SU-DHL-6 (cell line): Measurements from ENCODE around the gene PPP2R5C.

Experiments
- H2AFZ ChIP-seq: fragments of 200-600 bp; sonication (generic); 2 replicates; pipeline ENCODE4 v1.6.1; 2014; ENCODE audit warnings: low read depth, mild to moderate bottlenecking, moderate library complexity, mixed read lengths, antibody characterized with exemption, low read length; ENCODE audit not compliant: severe bottlenecking
- H3F3A ChIP-seq: fragments of 200-600 bp; shearing (Covaris generic); 2 replicates; pipeline ENCODE4 v1.6.0; 2016; ENCODE audit warnings: antibody characterized with exemption, mild to moderate bottlenecking; ENCODE audit not compliant: insufficient read depth
- H3K27ac ChIP-seq: fragments of 200-600 bp; sonication (generic); 2 replicates; pipeline ENCODE4 v1.5.1; 2016; ENCODE audit warnings: low read depth, mild to moderate bottlenecking, low read length, moderate library complexity, mixed read lengths
- H3K27me3 ChIP-seq: fragments of 200-600 bp; sonication (generic), shearing (Covaris generic); 2 replicates; pipeline ENCODE4 v1.6.0; 2014; ENCODE audit warnings: mild to moderate bottlenecking, low read length
- H3K36me3 ChIP-seq: fragments of 200-600 bp; sonication (generic); 2 replicates; pipeline ENCODE4 v1.6.1; 2014; ENCODE audit warnings: mild to moderate bottlenecking, low read length, mixed read lengths
- H3K4me2 ChIP-seq: fragments of 300-600, 200-600 bp; shearing (Covaris generic), sonication (generic); 2 replicates; pipeline ENCODE4 v1.6.0; 2014; ENCODE audit warnings: low read length, low read depth, mild to moderate bottlenecking; ENCODE audit not compliant: poor library complexity, severe bottlenecking
- H3K4me3 ChIP-seq: fragments of 200-600 bp; sonication (generic); 2 replicates; pipeline ENCODE4 v1.5.1; 2014; ENCODE audit warnings: antibody characterized with exemption, low read length, mild to moderate bottlenecking, mixed read lengths; ENCODE audit not compliant: insufficient read depth, poor library complexity, severe bottlenecking
- H3K79me2 ChIP-seq: fragments of 200-600 bp; sonication (generic); 2 replicates; pipeline ENCODE4 v1.6.1; 2014; ENCODE audit warnings: mild to moderate bottlenecking, low read length, moderate library complexity; ENCODE audit not compliant: insufficient read depth
- H3K9ac ChIP-seq: fragments of 200-600 bp; sonication (generic); 2 replicates; pipeline ENCODE4 v1.7.0; 2014; ENCODE audit warnings: mild to moderate bottlenecking, low read length
- H3K9me2 ChIP-seq: fragments of 200-600 bp; sonication (generic); replicated peaks from 2 replicates; pipeline ENCODE4 v1.6.1; 2014; ENCODE audit warnings: low read length; ENCODE audit not compliant: insufficient read depth
- H3K9me3 ChIP-seq: fragments of 200-600 bp; sonication (generic); 2 replicates; pipeline ENCODE4 v1.6.1; 2014; ENCODE audit warnings: low read length, mixed read lengths; ENCODE audit not compliant: insufficient read depth
- H4K20me1 ChIP-seq: fragments of 200-600 bp; sonication (generic); 2 replicates; pipeline ENCODE4 v1.6.1; 2014; ENCODE audit warnings: low read depth, mild to moderate bottlenecking, antibody characterized with exemption, low read length, moderate library complexity, mixed read lengths
- EZH2phosphoT487 ChIP-seq: fragments of 200-600 bp; sonication (generic), shearing (Covaris generic); conservative IDR thresholded peaks from 2 replicates; pipeline ENCODE4 v1.6.1; 2018; ENCODE audit warnings: mild to moderate bottlenecking, antibody characterized with exemption, low read length, moderate library complexity, mixed read lengths
- TF ChIP-seq, protein P1 (sequence below): fragments of 200-600 bp; sonication (generic); IDR thresholded peaks from one replicate; pipeline ENCODE4 v1.5.1; 2017; ENCODE audit warnings: antibody characterized with exemption, mild to moderate bottlenecking, low read length, moderate library complexity; ENCODE audit not compliant: insufficient read depth, poor library complexity, severe bottlenecking

Gene PPP2R5C

DNA sequence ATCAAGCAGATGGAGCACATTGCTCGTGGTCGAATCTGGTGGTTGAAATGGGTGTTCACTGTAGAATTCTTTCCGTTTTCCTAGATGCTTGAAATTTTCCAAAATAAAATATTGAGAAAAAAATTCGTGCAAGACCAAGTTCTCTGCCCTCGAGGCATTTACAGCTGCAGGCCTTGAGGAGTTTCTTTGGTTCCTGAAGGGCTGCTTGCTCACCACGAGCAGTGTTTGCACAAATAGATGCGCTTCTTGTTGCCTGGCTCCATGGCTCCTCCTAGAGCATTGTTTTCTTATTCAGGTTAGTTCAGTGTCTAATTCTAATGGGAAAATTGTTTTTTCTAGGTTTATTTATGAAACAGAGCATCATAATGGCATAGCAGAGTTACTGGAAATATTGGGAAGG is 128.4 kb downstream of the PPP2R5C start:
- no peaks in the 10 kb centered on the region for H3K9me2 ChIP-seq
- H2AFZ ChIP-seq = no peak overlapping the region
- H3K4me2 ChIP-seq = no peak overlapping the region
- H3K27me3 ChIP-seq = no peaks in the 10 kb centered on the region
- no peaks in the 10 kb centered on the region for H4K20me1 ChIP-seq
- H3K27ac ChIP-seq = no peak overlapping the region
- H3K9ac ChIP-seq = no peak overlapping the region
- TF ChIP-seq EZH2phosphoT487 = no peak
- TF ChIP-seq, protein P1, sequence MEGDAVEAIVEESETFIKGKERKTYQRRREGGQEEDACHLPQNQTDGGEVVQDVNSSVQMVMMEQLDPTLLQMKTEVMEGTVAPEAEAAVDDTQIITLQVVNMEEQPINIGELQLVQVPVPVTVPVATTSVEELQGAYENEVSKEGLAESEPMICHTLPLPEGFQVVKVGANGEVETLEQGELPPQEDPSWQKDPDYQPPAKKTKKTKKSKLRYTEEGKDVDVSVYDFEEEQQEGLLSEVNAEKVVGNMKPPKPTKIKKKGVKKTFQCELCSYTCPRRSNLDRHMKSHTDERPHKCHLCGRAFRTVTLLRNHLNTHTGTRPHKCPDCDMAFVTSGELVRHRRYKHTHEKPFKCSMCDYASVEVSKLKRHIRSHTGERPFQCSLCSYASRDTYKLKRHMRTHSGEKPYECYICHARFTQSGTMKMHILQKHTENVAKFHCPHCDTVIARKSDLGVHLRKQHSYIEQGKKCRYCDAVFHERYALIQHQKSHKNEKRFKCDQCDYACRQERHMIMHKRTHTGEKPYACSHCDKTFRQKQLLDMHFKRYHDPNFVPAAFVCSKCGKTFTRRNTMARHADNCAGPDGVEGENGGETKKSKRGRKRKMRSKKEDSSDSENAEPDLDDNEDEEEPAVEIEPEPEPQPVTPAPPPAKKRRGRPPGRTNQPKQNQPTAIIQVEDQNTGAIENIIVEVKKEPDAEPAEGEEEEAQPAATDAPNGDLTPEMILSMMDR = no peak
- H3F3A ChIP-seq = peaks cover 10% of the 10 kb centered on the region; the same call in 1 of the 2 replicates
- no peak overlapping the region for H3K4me3 ChIP-seq
- no peaks in the 10 kb centered on the region; the same call in 1 of the 2 replicates for H3K79me2 ChIP-seq
- peaks cover 29% of the 10 kb centered on the region; the same call in 1 of the 2 replicates for H3K36me3 ChIP-seq
- no peaks in the 10 kb centered on the region for H3K9me3 ChIP-seq

DNA sequence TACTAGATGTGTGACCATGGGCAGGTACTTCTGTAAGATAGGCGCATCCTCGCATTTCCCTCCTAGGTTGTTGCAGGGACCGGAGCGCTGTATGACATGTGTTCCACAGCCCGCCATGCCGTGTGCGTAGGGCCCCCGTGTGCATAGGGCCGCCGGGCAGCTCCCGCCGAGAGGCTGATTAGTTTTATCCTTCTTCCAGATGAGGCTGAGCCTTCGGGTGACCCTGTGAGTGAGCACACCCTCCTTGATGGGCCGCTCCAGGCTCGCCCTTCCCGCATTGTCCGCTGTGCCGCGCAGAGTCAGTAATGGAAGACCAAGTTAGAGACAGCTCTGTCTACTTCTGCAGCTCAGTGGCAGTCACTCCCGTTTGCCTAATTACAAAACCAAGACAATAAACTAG is 130.0 kb downstream of the PPP2R5C start:
- Histone ChIP-seq H3K27me3 (no peaks in the 10 kb centered on the region), H3K36me3 (peaks cover 34% of the 10 kb centered on the region), H3K79me2 (no peaks in the 10 kb centered on the region; the same call in 1 of the 2 replicates), H3K9ac (no peak overlapping the region), H3K4me2 (no peak overlapping the region), H4K20me1 (no peaks in the 10 kb centered on the region), H3K9me3 (no peaks in the 10 kb centered on the region), H3K27ac (no peak overlapping the region), H2AFZ (no peak overlapping the region), H3K9me2 (no peaks in the 10 kb centered on the region), H3F3A (peaks cover 10% of the 10 kb centered on the region; the same call in 1 of the 2 replicates), H3K4me3 (no peak overlapping the region)
- no peak for TF ChIP-seq EZH2phosphoT487
- TF ChIP-seq, protein P1 = no peak

DNA sequence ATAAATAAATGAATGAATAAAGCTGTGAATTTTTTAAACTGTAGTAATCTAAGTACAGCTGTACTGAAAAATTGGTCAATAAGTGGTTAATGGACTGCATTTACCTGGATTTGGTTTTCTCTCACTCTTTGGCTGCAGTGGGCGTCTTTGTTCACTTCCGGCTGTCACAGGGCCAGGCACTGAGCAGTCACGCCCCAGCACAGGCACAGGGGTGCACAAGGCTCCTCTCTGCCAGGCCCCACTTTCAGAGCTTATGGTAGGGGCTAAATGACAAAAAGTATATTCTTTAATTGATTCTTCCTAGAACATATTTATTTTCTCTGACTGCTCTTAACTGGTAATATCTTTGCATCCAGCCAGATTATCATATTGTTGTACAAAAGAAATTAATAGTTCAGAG is 132.2 kb downstream of the PPP2R5C start:
- Histone ChIP-seq H3K36me3 (peaks cover 41% of the 10 kb centered on the region), H3K27me3 (no peaks in the 10 kb centered on the region), H3K4me3 (no peak overlapping the region), H3K9ac (no peak overlapping the region), H3K9me2 (no peaks in the 10 kb centered on the region), H3K9me3 (no peaks in the 10 kb centered on the region), H4K20me1 (no peaks in the 10 kb centered on the region), H3K27ac (no peak overlapping the region), H3F3A (peaks cover 10% of the 10 kb centered on the region; the same call in 1 of the 2 replicates), H3K4me2 (no peak overlapping the region), H3K79me2 (no peaks in the 10 kb centered on the region; the same call in 1 of the 2 replicates), H2AFZ (no peak overlapping the region)
- TF ChIP-seq EZH2phosphoT487 = no peak
- TF ChIP-seq, protein P1 = no peak
